Kidney capillary endothelial cell (primary cell): ENCODE measurements around the gene OR4X2.
"Not testable (repeated sequence)": the region's sequence is repeated elsewhere in the genome, so short reads cannot be mapped to it uniquely, and the experiment has no call there.

Experiments used
- DNase-seq: peaks from one replicate; pipeline ENCODE4 v3.0.0-alpha.2; 2018; ENCODE audit warnings: low spot score

The OR4X2 gene

GRCh38 chr11:48244804-48245203, at the start of gene OR4X2:
OR4X2 (plus strand) TSS chr11:48245104; CDS start chr11:48245104, 0 bp downstream.
- DNase-seq, result no peak

GRCh38 chr11:48207881-48208280, 37.0 kb upstream of the OR4X2 start:
- DNase-seq, result no peak

- DNase-seq, result no peak
Observed at GRCh38 chr11:48210052-48210451, 34.9 kb upstream of the OR4X2 start.

GRCh38 chr11:48216510-48216909, 28.4 kb upstream of the OR4X2 start, which contains the start of gene OR4B1:
OR4B1 (plus strand) TSS chr11:48216810; CDS start chr11:48216810, 0 bp downstream.
- no peak for DNase-seq

- no peak for DNase-seq
Observed at GRCh38 chr11:48228761-48229160, 16.1 kb upstream of the OR4X2 start.

- not testable (repeated sequence) for DNase-seq
Observed at GRCh38 chr11:48230057-48230456, 14.8 kb upstream of the OR4X2 start.

GRCh38 chr11:48237727-48238126, 7.2 kb upstream of the OR4X2 start:
- no peak for DNase-seq

- DNase-seq, result no peak
Observed at GRCh38 chr11:48242501-48242900, 2.4 kb upstream of the OR4X2 start.

GRCh38 chr11:48248902-48249301, 4.0 kb downstream of the OR4X2 start:
- no peak for DNase-seq

- no peak for DNase-seq
Observed at GRCh38 chr11:48261600-48261999, 16.7 kb downstream of the OR4X2 start.

- DNase-seq, result no peak
Observed at GRCh38 chr11:48263423-48263911, 18.6 kb downstream of the OR4X2 start, which contains the start of gene OR4X1. OR4X1 (plus strand) TSS chr11:48263861; CDS start chr11:48263861, 0 bp downstream.

GRCh38 chr11:48270621-48271020, 25.7 kb downstream of the OR4X2 start:
- no peak for DNase-seq

- no peak for DNase-seq
Observed at GRCh38 chr11:48272606-48273005, 27.7 kb downstream of the OR4X2 start.
